ENCODE data around the gene SERPINB11.

SERPINB11 gene

DNA sequence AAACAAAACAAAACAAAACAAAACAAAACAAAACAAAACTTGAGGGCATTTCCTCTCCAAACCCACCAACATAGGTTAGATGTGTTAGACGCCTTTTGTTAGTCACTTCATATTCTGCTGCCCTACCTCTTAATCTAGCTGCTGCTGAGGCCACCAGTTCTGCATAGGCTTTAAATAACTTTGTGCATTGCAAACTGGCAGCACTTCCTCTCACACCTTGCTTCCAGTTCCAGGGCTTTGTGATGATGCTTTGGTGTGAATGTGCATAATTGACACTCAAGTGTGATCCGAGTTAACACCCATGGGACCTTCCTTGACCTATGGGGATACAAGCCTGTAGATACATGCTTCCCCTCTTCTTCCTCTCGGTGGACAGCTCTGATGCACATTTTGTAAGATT lies 2.3 kb upstream of the SERPINB11 start:
- no peak overlapping the region for H3K27ac ChIP-seq
- TF ChIP-seq, protein P1, sequence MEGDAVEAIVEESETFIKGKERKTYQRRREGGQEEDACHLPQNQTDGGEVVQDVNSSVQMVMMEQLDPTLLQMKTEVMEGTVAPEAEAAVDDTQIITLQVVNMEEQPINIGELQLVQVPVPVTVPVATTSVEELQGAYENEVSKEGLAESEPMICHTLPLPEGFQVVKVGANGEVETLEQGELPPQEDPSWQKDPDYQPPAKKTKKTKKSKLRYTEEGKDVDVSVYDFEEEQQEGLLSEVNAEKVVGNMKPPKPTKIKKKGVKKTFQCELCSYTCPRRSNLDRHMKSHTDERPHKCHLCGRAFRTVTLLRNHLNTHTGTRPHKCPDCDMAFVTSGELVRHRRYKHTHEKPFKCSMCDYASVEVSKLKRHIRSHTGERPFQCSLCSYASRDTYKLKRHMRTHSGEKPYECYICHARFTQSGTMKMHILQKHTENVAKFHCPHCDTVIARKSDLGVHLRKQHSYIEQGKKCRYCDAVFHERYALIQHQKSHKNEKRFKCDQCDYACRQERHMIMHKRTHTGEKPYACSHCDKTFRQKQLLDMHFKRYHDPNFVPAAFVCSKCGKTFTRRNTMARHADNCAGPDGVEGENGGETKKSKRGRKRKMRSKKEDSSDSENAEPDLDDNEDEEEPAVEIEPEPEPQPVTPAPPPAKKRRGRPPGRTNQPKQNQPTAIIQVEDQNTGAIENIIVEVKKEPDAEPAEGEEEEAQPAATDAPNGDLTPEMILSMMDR (conservative IDR thresholded peaks at IDR 0.05), result no peak

DNA sequence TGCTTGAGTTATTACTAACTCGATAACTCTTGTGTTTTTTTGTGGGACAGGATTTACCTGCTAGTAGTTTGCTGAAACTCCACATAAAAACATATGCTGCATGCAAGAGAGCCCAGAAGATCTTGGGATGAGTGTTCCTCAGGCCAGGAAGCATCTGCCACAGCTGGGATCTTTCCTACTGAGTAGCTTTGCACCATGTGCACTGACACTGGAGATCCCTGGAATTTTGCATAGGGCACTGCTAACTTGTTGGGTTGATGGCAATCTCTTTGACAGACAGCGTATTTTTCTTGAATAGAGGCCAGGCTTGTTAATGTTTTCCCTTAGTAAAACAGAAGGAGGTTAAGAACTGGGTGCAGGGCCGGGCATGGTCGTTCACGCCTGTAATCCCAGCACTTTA lies 808 bp upstream of the SERPINB11 start:
- H3K27ac ChIP-seq, result no peak overlapping the region
- TF ChIP-seq, protein P1 (conservative IDR thresholded peaks at IDR 0.05), result no peak

DNA sequence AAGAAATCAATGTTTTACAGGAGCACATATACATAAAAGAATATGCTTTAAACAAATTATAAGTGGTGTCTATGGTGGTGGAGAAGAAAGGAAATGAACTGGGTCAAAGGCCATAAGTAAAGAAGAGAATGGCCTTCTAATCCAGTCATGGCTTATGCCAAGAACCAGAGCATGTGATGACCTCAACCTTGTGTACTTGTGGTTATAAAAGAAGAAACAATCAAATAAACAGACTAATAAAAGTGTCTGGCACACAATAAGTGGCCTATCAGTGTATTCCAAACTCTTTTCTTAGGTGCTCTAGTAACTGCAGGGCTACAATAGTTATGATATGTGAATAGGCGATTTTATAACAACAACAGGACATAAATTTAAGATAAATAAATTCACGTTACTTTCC lies 2.6 kb downstream of the SERPINB11 start:
- peak overlapping the region; percentile 33; the same call in 1 of the 2 replicates for H3K27ac ChIP-seq
- TF ChIP-seq, protein P1 (conservative IDR thresholded peaks at IDR 0.05), result no peak

DNA sequence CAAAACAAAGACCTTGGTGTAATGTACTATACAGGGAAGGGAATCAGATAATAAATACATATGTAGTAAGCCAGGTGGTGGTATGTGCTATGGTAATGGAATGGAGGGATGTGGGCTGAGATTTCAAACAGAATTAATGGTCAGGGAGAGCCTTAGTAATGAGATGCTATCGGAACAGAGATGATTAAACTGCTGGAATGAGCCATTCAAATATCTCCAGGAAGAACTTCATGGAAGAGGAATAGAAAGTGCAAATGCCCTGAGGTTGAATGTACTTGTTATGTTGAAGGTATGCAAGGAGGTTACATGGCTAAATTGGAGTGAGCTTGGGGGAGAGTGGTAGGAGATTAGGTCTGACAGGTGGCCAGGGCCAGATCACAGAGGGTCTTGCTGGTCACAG lies 5.1 kb downstream of the SERPINB11 start:
- TF ChIP-seq, protein P1 (conservative IDR thresholded peaks at IDR 0.05), result no peak
- no peak overlapping the region for H3K27ac ChIP-seq

DNA sequence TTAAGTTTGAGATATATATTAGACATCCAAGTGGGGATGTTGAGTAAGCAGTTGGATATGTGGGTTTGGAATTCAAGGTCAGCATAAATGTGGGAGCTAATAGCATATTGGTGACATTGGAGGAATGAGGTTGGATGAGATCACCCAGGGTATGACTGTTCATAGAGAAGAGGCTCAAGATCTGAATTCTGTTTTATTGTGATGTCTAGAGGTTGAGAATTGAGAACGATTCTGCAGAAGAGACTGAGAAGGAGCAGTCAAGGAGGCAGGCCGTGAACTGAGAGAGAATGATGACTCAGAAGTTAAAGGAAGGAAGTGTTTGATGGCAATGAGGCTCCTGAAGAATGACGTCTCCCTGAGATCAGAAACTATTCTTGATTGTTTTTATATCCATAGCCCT lies 5.9 kb downstream of the SERPINB11 start:
- TF ChIP-seq, protein P1 (conservative IDR thresholded peaks at IDR 0.05), result no peak
- no peak overlapping the region for H3K27ac ChIP-seq

DNA sequence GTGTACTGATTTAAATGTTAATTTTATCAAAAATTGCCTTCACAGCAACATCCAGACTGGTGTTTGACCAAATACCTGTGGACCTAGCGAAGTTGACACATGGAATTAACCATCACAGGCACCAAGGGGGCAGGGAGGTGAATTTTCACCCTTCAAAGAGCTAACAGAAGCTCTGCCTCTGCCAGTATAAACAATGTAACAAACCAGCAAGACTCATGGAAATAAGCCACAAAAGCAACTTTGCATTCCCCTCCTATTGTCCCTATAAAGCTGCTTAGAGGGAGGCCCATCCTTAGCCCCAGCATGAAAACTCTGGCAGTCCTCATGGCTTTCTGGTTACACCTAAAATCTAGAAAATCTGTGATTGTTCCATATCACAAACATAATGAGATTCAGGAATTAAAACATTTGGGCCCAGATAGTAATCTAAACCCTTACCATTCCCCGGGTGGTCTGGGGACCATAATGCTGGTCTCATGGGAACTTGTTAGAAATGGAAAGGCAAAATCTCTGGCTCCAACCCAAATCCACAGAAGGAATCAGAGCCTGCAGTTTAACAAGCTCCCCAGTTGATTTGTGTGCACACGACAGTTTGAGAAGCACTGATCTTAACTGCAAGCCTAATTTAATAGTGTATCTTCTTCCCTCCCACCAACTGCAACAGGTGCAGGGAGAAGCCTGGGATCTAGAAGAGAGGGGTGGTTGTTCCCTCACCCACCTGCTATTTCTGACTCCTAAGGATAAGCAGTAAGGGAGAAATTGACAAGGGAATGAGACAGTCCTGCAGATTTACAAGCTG lies 23.1 kb downstream of the SERPINB11 start:
- peak overlapping the region; percentile 51 for H3K27ac ChIP-seq
- TF ChIP-seq, protein P1 (conservative IDR thresholded peaks at IDR 0.05), result no peak

DNA sequence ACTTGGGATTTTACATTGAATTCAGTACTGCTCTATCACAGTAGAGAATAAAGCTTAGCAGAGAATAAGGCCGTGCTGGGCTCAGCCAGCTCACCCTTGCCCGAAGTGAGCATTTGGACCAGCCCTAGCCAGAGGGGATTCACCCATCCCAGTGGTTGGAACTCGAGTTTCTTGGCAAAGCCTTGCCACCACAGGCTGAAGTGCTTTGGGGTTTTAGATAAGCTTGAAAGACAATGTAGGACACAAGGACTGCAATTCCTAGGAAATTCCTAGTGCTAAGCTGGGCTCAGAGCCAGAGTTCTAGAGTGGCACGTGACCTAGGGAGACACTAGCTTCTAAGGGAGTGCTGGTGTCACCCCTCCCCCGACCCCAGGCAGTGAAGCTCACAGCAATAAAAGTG lies 28.0 kb downstream of the SERPINB11 start:
- H3K27ac ChIP-seq, result no peak overlapping the region
- TF ChIP-seq, protein P1 (conservative IDR thresholded peaks at IDR 0.05), result no peak
